GM19035 (cell line): ENCODE measurements around the gene TNFRSF18.

Experiments
- ATAC-seq: cut with Tn5 transposase; IDR thresholded peaks from one replicate; pipeline ENCODE4 v1.9.1; 2021; ENCODE audit not compliant: unreplicated experiment

The TNFRSF18 gene

DNA sequence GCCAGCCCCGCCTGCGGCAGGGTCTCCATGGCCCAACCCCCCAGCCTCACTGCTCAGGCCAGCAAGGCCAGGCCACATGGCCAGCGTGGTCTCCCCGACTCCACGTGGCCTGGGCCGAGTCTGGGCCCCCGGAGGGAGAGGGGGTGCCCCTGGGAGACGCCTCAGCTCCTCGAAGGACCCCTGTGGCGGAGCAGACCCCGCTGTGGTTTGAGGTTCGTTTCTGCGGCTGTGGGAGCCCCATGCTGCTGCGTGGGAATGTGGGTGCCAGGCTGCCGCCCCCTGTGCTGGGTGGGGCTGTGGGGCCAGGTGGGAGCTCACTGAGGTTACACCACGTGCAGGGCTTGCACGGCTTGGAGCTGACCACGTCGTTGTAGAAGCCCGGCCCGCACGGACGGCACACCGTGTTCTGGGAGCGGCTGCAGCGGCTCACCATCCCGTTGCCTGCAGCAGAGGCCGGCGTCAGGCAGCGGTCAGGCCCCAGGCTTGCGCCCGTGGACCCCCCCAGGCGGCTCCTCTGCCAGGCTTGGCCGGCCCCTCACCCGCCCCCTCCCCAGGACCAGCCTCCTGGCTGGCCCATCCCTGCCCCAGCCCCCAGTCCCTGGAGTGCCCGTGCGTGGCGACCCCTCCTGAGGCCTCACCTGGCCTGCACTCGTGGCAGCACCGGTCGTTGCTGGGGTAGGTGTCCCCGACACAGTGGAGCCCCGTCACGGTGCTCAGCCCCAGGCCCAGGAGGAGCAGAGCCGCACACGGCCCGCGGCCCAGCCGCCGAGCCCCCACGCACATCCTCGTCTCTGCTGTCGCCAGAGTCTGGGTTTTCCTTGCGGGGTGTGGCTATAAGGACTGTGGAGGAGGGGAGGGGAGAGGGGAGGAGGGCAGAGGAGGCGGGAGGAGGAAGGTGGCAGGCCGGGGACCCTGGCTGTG is 7.2 kb upstream of the TNFRSF18 start, which contains the start of gene TNFRSF4:
TNFRSF4 (minus strand) TSS at position 809 of the 921 bp plus-strand sequence; CDS start at position 783, 26 bp downstream.
- ATAC-seq: no peak

DNA sequence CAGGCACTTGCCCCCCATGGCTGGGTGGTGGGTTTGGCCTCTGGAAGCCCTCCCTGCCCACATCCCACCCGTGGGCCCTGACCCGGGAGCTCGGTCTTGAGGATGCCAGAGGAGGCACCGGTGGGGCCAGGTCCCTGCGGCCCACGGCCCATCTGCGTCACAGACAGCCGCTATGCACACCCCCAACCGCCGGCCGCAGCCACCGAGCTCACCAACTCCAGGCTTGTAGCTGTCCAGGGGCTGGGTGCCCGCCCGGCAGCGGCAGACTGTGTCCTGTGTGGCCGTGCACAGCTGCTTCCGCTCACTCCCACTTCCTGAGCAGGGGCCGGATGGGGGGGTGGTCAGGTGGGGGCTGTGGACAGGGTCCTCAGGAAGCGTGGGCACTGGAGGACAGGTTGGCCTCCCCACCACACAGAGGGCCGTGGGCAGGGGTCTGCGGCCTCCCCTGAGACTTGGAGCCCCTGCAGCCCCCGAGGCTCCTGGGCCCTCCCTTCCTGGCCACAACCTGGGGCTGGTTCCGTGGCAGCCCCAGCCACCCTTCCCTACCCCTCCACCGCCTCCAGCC is 6.5 kb upstream of the TNFRSF18 start:
- ATAC-seq: no peak

DNA sequence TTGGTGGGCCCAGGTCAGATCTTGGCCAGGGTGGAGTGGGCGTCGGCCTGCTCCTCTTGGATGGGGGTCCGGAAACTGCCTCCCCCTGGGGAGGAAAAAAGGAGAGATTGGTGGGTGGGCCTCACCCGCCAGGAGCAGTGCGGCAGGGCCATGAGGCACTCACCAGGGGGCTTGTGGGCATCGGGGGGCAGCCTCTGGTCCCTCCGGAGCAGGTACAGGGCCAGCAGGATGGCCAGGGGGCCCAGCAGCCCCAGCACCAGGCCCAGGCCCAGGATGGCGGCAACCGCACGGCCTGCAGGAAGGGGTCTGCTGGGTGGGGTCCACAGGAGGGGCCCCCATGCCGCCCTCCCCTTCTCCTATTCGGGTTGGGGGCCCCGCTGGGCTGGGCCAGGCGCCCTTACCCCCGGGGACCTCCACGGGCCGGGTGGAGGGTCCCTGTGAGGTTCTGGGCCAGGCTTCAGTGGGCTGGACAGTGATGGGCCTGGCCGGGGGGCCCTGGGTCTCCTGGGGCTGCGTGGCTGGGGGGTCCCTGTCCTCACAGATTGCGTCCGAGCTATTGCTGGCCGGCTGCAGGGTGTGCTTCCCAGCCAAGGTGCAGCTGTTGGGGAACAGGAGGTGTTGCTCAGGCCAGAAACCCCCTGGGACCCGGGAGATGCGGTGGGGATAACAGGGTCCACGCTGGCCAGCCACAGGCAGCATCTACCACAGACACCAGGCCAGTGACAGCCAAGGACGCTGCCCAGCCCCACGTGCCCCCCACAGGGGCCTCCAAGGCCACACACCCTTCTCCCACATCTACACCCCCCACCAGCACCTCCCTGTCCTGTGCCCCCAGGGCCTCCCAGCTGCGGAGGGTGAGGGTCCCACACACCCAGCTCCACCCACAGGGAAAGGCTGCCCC is 5.4 kb upstream of the TNFRSF18 start:
- no peak for ATAC-seq

DNA sequence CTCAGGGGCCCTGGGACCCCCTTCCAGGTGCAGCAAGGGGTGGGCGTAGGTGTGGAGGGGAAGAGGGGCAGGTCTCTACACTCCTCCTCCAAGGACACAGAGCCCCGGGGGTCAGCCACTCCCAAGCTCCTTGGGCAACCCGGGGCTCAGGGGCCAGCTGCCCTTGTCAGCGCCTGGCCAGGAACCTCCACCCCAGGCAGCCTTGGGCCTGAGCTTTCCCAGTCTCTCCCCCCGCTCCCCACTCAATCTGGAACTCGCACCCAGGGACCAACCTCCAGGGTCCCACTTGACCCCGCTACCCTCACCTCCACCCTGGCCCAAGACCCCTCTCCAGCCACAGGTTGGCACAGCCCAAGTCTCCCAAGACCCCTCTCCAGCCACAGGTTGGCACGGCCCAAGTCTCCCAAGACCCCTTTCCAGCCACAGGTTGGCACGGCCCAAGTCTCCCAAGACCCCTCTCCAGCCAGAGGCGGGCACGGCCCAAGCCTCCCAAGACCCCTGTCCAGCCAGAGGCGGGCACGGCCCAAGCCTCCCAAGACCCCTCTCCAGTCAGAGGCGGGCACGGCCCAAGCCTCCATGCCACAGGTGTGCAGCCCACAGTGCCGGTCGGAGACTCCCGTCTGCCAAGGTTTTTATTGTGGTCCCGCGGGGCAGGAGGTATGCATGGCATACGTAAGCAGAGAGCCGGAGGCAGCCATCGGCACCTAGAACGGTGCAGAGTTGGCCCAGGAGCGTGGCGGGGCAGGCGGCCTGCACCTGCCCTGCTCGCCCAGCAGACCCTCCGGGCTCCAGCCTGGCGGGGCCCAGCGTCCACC is 4.5 kb upstream of the TNFRSF18 start:
- no peak for ATAC-seq

DNA sequence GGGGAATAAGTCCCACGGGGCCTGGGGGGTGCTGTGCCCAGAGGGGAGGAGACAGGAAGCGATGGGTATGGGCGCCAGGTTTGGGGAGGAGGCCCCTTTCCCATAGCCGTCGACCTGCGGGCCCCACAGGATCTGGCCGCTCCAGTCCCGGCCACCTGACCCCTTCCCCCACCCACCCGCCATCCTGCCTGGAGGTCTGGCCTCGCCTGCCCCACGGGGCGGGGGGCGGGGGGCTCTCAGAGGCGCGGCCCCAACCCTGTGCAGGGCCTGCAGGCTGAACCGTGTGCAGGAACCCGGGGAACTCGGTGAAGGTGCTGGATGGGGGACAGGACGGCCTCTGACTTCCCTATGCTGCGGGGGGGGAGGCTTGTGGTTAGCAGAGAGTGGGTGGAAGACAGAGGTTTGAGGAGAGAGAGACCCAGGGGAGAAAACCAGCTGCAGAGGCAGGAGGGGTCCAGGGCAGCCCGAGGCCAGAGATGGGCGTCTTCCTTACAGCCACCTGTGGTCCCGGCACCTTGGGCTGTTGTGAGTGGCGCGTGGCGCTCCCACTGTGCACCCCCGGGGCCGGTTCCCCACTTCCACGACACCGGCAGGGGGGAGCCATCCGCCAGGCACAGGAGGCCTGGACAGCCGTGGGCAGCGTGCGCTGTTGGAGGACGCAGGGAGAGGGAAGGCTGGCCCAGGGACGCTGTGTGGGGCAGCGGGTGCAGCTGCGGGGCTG is 2.5 kb upstream of the TNFRSF18 start:
- no peak for ATAC-seq

DNA sequence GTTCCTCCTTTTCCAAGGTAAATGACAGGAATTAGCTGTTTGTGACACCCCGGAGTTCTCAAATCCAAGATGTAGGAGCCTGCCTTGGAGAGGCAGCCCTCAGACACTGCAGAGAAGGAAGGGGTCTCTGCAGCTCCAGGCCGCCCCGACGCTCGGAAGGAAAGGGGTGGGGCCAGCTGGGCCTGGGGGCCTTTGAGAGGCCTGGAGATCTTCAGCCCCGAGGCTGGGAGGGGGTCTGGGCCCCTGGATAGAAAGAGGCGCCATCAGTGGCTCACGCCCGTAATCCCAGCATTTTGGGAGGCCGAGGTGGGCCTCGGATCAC is 1.1 kb upstream of the TNFRSF18 start:
- ATAC-seq: no peak

DNA sequence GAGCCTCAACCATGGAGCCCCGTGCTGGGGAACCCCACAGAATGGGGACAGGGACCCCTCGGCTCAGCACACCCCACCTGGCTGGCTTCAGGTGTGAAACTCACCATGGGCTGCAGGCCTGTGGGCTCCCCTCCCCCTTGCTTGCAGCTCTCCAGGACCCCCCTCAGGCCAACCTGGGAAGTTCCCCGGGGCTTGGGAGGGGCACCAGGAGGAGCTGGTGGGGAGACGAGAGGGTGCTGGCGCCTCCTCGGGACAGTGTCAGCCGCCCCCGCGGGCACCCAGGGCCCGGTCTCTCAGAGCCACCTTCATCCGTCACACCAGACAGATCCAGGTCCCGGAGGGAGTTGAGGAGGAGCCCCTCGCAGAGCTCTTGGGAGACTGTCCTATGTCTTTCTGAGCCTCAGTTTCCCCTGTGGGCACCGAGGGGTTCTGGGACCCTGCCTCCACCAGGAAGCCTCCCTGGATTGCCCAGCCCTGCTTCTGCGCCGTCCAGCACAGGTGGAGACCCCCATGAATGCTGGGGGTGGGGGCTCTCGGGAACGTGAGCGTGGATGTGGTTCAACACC is 657 bp upstream of the TNFRSF18 start:
- ATAC-seq: no peak

DNA sequence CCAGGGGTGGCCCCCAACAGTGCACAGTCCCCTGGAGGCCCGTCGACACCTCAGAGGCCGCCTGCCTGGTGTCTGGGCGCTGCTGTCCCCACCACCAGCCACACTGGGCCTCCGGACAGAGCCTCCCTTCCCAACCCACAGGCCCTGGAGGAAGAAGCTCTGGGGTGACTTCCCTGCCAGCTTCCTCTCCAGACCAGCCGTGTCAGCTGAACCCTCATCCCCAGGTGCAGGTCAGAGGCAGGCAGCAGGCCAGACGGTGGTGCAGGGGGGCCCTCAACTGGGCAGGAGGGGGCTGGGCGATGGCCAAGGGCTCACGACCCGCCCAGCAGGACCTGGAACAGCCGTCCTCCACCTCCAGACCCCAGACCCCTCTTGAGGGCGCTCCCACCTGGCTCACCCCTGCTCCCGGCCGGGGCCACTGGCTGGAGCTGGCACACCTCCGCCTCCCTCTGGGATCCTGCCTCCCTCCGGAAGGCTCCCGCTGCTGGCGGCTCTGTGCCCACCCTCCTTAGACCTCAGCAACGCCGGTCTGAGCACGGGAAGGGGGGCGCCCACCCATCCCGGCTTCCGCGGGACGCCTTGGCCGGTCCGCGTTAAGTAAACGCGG is 520 bp downstream of the TNFRSF18 start:
- ATAC-seq: no peak

DNA sequence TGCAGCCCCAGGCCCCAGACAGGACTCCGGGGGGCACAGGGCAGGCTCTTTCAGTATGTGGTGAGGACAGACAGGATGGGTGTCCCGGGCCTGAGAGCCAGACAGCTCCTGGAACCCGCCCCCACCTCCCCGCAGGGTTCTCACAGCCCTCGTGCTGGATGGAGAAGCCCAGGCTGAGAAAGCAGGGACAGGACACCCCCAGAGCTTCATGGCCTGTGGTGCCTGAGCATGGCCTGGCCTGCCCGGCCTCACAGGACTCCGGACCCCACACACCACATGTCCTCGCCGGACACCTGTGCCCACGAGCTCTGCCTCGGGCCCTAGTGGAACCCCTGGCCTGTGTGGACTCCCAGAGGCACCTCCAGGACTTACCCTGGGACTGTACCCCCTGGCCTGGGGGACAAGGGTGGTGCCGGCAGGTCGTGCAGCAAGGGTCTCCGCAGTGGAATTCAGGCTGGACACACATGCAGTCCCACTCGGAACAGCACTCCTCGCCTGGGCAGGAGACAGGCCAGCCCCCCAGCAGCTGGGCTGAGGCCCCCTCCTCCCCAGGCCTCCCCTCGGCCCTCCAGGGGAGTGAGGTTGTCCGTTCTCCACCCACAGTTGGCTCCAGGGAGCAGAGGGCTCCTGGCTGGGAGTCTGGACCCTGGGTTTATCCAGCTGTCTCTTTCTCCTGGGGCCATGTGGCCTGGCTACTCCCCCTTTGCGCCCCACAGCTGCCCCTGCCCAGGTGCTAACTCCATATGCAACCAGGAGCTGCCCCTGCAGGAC is 1.2 kb downstream of the TNFRSF18 start:
- ATAC-seq: no peak

DNA sequence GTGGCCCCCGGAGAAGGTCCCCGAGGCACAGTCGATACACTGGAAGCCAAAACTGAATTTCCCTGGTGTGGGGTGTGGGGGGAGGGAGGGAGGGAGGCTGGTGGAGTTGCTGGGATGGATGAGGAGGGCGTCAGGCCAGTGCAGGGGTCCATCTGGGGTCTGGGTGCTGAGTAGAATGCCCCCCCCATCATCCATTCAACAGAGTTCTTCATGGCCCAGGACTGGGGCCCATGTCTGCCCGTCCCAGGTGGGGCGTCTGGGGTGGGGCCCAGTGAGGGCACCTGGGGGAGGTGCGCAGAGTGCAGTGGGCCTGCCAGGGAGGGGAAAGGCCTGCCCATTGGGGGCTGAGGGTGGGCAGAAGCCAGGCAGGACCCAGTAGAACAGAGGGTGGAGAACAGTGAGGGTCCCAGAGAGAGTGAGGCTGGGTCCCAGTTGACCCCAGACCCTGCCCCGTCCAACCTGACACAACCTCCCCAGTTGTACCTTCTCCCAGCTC is 1.9 kb downstream of the TNFRSF18 start:
- no peak for ATAC-seq

DNA sequence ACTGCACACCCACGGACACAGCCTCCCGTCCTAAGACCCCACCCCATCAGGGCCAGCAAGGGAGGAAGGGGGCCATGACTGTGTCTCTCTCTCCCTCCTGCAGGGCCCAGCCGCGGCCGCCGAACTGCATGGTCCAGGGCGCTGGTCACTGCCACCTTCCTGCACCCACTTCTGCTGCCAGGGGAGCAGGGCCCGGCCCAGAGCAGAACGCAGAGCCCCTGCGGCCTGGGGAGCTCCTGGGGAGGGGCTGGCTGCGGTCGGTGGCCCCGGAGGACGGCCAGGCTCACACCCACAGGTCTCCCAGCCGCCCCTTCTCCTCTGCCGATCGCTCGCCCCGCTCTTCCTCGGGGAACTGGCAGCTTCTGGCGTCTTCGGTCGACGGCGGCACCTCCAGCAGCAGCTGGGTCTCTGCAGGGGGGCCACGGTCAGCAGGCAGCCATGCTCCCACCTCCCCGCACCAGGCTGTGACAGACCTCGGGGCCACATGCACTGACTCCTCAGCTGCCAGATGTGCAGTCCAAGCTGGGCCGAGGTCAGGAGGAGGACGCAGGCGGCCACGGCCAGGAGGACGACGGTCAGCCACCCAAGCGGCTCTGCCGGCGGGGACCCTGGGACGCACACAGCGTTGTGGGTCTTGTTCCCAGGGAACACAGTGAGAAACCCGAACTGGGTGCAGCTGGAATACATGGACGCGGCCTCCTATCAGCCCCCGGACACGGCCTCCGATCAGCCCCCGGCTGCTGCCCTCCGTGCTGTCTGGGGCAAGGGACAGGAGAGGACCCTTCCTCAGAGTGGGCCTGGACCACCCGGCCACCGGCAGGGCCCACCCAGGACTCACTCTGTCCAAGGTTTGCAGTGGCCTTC is 2.6 kb downstream of the TNFRSF18 start:
- ATAC-seq: no peak

DNA sequence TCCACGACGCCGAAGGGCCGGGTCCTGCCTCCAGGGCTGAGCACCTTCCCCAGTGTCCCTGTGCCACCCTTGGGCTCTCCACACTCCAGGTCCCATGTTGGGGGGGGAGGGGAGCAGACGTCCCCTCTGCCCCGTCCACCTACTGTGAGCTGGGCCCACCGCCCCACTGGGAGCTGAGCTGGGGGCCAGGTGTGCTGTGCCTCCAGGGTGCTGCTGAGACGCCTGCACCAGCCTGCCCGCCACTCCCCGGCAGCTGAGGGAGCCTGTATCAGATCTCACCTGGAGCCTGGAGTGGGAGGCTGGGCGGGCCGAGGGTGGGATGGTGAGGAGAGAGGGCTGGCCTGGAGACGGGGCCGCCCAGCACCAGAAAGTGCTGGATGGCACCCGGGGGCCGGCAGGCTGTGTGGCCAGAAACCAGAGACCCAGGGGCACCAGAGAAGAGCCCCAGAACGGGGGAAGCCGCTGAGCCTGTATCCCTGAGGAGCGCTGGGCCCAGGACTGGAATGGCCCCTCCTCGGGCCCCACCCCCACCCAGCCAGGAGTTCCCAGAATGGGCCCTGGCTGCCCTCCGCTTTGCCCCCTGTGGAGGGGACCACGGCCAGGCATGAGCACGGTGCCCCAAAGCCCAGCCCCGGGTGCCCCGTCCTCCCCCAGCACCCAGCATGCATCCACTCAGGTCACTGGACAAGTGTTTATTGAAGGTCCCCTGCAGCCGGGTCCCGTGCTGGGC is 3.4 kb downstream of the TNFRSF18 start:
- no peak for ATAC-seq

DNA sequence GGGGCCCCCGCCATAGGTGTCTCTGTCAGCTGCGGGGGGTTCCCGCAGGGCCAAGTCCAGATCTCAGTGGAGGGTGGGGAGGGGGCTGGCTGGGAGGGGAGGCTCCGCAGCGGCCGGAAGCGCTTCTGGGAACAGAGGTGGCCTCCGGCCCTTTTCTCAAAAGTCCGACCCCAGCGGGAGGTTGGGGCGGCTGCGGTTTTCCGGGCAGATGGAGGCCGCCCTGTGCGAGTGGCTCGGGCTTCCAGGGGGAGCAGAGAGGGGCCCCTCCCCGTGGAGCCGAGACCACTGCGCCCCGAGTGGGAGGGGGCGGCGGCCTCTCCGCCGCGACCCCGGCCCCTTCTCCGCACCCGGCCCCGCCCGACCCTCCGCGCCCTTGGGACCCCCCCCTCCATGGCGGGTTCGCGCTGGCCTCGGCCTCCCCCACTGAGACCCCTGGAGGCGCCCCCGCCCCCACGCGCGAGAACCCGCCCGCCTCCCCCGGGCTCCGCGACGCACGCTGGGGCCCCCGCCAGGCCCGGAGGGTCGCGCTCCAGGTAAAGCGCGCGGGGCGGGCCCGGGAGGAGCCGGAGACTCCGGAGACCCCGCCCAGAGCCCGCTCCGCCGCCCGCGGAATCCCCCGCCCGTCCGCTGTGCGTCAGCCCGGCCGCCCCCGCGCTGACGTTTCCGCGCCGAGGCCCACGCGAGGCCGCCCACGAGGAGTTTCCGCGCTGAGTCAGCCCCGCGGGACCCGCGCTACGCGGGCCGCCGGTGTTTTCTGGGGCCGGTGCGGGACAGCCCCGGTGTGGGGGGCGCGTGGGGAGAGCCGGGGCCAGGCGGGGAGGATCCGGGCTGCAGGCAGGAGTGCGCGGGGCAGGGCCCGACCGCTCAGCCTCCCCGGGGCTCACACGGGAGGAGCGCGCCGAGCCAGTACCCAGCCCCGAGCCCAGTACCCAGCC is 5.2 kb downstream of the TNFRSF18 start:
- no peak for ATAC-seq

DNA sequence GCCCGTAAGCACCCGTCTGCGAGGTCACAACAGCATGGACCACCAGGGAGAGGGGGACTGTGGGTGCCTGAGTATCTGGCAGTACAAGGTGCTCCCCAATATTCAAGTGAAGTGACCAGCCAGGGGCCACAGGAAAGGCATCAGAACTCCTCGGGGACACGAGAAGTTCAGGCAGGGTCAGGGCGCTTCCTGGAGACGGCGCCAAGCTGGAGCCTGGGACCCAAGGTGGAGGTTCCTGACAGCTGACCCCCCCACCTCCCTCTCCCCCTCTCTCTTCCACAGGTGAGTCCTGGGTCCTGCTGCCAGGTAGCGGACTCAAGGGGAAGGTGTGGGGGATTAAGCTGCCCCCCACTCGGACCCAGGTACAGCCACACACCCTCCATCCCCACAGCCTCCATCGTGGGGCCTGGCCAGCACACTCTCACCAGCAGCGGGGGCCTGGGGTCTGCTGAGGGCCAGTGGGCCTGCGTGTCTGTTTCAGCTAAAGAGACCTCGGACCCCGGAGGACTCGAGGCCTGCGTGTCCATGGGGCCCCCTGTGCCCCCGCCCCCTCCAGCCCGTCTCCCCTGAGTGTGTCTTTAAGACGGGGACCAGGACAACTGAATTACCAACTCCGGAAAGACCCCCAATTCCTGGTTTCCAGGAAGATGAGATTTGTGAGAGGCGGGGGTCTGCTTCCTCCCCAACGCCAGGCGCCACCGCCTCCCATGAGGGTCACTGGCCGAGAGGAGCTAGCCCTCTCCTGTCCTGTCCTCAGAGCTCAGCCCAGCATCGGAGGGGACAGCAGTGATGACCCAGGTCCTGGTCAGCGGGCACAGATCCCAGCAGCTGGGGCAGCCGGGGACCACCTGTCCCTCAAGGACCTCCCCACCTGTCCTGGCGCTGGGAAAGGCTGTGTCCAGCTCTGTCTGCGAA is 6.2 kb downstream of the TNFRSF18 start:
- ATAC-seq: no peak
